ENCODE data around the gene NAPSA. TPM values are rescaled to one million over a fixed set of nuclear protein-coding genes. Genes with fewer than 3 reads are reported as not detected.

The NAPSA gene
- total RNA-seq, 2 experiments from 2014 or later: 44.0 to 63.4 TPM

GRCh38 chr19:50310759-50311465 lies 54.5 kb downstream of the NAPSA start:
- POLR2A ChIA-PET: interaction anchor here (0.7 kb wide), 1 partner anchor 18 kb away, joined by 3 read pairs; the partner anchor contains the start of gene KCNC3
- peaks cover 12% of the 10 kb centered on the region for H3K4me1 Mint-ChIP-seq
- H3K9me3 Mint-ChIP-seq (ENCODE audit: low read depth): no peaks in the 10 kb centered on the region
- ATAC-seq (no peak), DNase-seq (peak; percentile 12)
- intact Hi-C loops (cut with DNase I, micrococcal nuclease): no loop called here
- CTCF ChIA-PET: interaction anchor here (0.6 to 0.8 kb wide), 2 partner anchors 296 to 1356 kb away, joined by 3 to 4 read pairs; partner anchors contain the start of gene BAX
- no peaks in the 10 kb centered on the region for H3K36me3 Mint-ChIP-seq (ENCODE audit: low read depth)
- no peak overlapping the region for H3K4me3 Mint-ChIP-seq
- no peak overlapping the region for H3K27ac Mint-ChIP-seq
- H3K27me3 Mint-ChIP-seq: peaks cover 60% of the 10 kb centered on the region

- POLR2A ChIA-PET: no interaction called here
These were observed 55.9 kb downstream of the NAPSA start for GRCh38 chr19:50309396-50310125.

GRCh38 chr19:50308991-50309390 lies 56.4 kb downstream of the NAPSA start:
- H3K4me3 Mint-ChIP-seq: no peak overlapping the region
- H3K4me1 Mint-ChIP-seq: peaks cover 2% of the 10 kb centered on the region
- ChIA-PET CTCF (no interaction called here), POLR2A (no interaction called here)
- ATAC-seq: no peak
- no peak for DNase-seq
- H3K27me3 Mint-ChIP-seq: peaks cover 56% of the 10 kb centered on the region
- H3K36me3 Mint-ChIP-seq (ENCODE audit: low read depth): no peaks in the 10 kb centered on the region
- intact Hi-C loops (cut with DNase I, micrococcal nuclease): no loop called here
- no peak overlapping the region for H3K27ac Mint-ChIP-seq
- no peaks in the 10 kb centered on the region for H3K9me3 Mint-ChIP-seq (ENCODE audit: low read depth)

More at GRCh38 chr19:50309396-50310125, 55.9 kb downstream of the NAPSA start:
- CTCF ChIA-PET: no interaction called here
- ATAC-seq (no peak), DNase-seq (no peak)
- H3K27me3 Mint-ChIP-seq: peaks cover 60% of the 10 kb centered on the region
- H3K27ac Mint-ChIP-seq: no peak overlapping the region
- intact Hi-C loops (cut with DNase I, micrococcal nuclease): no loop called here
- peaks cover 4% of the 10 kb centered on the region for H3K4me1 Mint-ChIP-seq
- no peak overlapping the region for H3K4me3 Mint-ChIP-seq
- H3K36me3 Mint-ChIP-seq (ENCODE audit: low read depth): no peaks in the 10 kb centered on the region
- H3K9me3 Mint-ChIP-seq (ENCODE audit: low read depth): no peaks in the 10 kb centered on the region

Other genes starting within 250 kb of the NAPSA start
- not detected for gene IZUMO2, start 202.4 kb downstream of the NAPSA start, total RNA-seq
- not detected for gene MYH14, start 162.0 kb downstream of the NAPSA start, total RNA-seq
- 1 to 10 TPM; 9.1 to 9.7 TPM for gene KCNC3, start 36.3 kb downstream of the NAPSA start, total RNA-seq
- 10 to 100 TPM; 50.3 to 53.6 TPM for gene NR1H2, start 10.8 kb upstream of the NAPSA start, total RNA-seq
- 100 to 1,000 TPM; 220 to 227 TPM for gene POLD1, start 18.7 kb upstream of the NAPSA start, total RNA-seq
- under 1 TPM; 0.33 to 0.50 TPM for gene SPIB, start 53.3 kb upstream of the NAPSA start, total RNA-seq
- gene MYBPC2, start 67.3 kb upstream of the NAPSA start, total RNA-seq: under 1 TPM; 0.14 to 0.30 TPM
- gene EMC10, start 110.9 kb upstream of the NAPSA start, total RNA-seq: 10 to 100 TPM; 33.4 to 34.7 TPM
- under 1 TPM; 0.48 to 0.58 TPM for gene GARIN5A, start 111.2 kb upstream of the NAPSA start, total RNA-seq
- 10 to 100 TPM; 17.4 to 28.1 TPM for gene JOSD2, start 145.6 kb upstream of the NAPSA start, total RNA-seq
- gene ASPDH, start 148.3 kb upstream of the NAPSA start, total RNA-seq: not detected
- gene LRRC4B, start 202.8 kb upstream of the NAPSA start, total RNA-seq: not detected